ENCODE results near the gene PRKAG2. TPM values are rescaled to one million over a fixed set of nuclear protein-coding genes. Genes with fewer than 3 reads are reported as not detected.

Gene PRKAG2
- total RNA-seq, 1 donor from 2014 or later: 17.9 TPM

DNA sequence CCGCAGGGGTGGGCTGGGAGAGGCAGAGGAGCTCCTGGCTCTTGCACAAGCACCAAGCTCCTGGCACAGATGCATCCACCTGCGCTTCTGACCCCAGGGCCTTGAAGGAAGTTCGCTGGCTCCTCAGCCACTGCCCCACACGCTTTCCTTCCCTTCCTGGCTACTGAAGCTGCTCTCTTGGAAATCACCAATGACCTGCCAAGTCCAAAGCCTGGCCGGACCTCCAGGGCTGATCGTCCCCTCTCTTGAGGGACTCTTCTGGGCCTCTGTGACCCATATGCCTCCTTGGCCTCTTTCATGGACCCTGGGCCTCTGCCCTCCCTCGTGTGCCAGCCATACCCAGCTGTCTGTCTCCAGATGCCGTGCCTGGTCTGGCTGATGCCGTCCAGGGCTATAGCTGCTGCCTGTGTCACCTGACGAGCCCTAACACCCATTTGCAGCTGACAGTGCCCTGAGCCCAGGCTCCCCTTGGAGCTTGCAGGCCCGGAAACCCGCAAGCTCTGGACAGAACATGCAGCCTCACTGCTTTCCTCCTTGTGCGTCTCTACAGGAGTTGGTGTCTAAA lies 113.4 kb downstream of the PRKAG2 start:
- no peak overlapping the region for H3K4me3 Mint-ChIP-seq
- H3K27me3 Mint-ChIP-seq: peaks cover 17% of the 10 kb centered on the region
- TF ChIP-seq, protein P1, sequence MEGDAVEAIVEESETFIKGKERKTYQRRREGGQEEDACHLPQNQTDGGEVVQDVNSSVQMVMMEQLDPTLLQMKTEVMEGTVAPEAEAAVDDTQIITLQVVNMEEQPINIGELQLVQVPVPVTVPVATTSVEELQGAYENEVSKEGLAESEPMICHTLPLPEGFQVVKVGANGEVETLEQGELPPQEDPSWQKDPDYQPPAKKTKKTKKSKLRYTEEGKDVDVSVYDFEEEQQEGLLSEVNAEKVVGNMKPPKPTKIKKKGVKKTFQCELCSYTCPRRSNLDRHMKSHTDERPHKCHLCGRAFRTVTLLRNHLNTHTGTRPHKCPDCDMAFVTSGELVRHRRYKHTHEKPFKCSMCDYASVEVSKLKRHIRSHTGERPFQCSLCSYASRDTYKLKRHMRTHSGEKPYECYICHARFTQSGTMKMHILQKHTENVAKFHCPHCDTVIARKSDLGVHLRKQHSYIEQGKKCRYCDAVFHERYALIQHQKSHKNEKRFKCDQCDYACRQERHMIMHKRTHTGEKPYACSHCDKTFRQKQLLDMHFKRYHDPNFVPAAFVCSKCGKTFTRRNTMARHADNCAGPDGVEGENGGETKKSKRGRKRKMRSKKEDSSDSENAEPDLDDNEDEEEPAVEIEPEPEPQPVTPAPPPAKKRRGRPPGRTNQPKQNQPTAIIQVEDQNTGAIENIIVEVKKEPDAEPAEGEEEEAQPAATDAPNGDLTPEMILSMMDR (conservative IDR thresholded peaks at IDR 0.05): no peak
- H3K36me3 Mint-ChIP-seq: no peaks in the 10 kb centered on the region
- no peak for DNase-seq (ENCODE audit: extremely low spot score, unreplicated experiment)
- no peak overlapping the region for H3K27ac Mint-ChIP-seq
- peaks cover 13% of the 10 kb centered on the region for H3K4me1 Mint-ChIP-seq (ENCODE audit: unreplicated experiment)
- no peaks in the 10 kb centered on the region for H3K9me3 Mint-ChIP-seq

DNA sequence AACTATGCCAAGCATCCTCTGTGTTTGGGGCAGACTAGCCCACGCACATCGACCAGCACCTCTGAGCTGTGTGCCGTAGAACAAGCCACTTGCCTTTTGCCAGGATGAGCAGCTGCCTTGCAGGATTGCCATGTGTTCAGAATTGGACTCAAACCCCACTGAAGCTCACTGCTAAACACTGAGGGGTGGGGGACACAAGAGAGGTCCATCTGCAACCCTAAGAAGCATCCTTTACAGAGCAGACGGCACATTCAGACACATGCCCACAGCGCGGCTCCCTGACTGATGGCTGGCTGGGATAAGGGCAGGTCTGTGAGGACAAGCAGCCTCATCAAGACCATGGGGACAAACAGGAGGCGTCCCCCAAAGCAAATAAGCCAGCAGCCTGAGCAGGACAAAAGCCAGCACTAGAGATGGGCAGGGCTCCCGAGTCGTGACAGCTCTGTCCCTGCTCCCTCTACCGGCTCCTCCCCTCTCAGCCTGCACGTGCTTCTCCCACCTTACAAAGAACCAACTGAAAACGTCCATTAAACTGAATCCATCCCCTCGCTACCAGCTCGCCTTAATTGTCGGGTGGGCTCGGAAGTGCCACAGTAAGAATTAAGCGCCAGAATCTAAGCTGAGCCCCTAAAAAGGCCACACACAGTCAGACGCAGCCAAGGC lies 114.2 kb downstream of the PRKAG2 start:
- H3K36me3 Mint-ChIP-seq: no peaks in the 10 kb centered on the region

DNA sequence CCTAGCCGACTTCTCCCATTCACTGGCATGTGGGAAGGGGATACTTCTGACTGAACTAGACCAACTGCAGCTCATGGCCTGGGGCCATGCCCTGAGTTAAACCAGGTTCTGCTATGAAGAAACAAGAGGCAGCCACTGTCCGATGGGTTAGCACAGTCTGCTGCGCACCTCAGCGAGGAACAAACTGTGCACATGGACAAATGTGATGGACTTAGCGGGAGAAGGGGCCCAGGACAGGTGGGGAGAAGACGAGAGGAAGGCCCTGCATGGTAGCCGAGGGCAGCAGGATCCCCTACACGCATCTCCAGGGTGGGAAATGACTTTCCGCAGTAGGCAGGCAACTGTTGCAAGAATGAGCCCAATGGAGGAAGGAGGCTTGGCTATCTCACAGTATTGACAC lies 115.0 kb downstream of the PRKAG2 start:
- H3K27me3 Mint-ChIP-seq: peaks cover 17% of the 10 kb centered on the region
- no peak for DNase-seq (ENCODE audit: extremely low spot score, unreplicated experiment)
- H3K27ac Mint-ChIP-seq: peak overlapping the region; percentile 58
- TF ChIP-seq, protein P1 (conservative IDR thresholded peaks at IDR 0.05): no peak
- peaks cover 20% of the 10 kb centered on the region for H3K4me1 Mint-ChIP-seq (ENCODE audit: unreplicated experiment)
- H3K4me3 Mint-ChIP-seq: no peak overlapping the region
- H3K9me3 Mint-ChIP-seq: no peaks in the 10 kb centered on the region
- H3K36me3 Mint-ChIP-seq: no peaks in the 10 kb centered on the region

More for the DNA sequence above, 114.2 kb downstream of the PRKAG2 start:
- Mint-ChIP-seq H3K27me3 (peaks cover 17% of the 10 kb centered on the region), H3K27ac (no peak overlapping the region), H3K9me3 (no peaks in the 10 kb centered on the region), H3K4me3 (no peak overlapping the region), H3K4me1 (ENCODE audit: unreplicated experiment) (peaks cover 13% of the 10 kb centered on the region)
- DNase-seq (ENCODE audit: extremely low spot score, unreplicated experiment): no peak
- TF ChIP-seq, protein P1 (conservative IDR thresholded peaks at IDR 0.05): no peak

DNA sequence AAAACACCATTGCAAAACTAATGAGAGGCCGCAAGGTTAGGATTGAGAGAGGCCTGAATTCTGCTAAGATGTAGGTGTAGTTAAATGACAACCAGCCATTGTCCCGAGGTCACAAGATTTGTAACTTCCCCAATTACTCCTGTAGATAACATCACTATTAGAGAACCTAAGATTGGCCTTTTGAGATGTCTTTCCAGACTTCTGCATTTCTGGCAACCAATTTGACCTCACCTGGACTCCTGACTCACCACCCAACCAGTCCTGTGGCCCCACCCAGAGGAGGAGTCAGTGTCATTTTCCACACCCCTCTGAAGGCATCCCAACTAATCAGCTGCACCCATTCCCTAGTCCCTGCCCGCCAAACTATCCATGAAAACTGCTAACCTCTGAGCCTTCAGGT lies 115.7 kb downstream of the PRKAG2 start:
- Mint-ChIP-seq H3K9me3 (no peaks in the 10 kb centered on the region), H3K4me1 (ENCODE audit: unreplicated experiment) (peaks cover 26% of the 10 kb centered on the region), H3K27ac (peak overlapping the region; percentile 54), H3K4me3 (no peak overlapping the region), H3K36me3 (no peaks in the 10 kb centered on the region), H3K27me3 (peaks cover 17% of the 10 kb centered on the region)
- TF ChIP-seq, protein P1 (conservative IDR thresholded peaks at IDR 0.05): no peak
- DNase-seq (ENCODE audit: extremely low spot score, unreplicated experiment): no peak

DNA sequence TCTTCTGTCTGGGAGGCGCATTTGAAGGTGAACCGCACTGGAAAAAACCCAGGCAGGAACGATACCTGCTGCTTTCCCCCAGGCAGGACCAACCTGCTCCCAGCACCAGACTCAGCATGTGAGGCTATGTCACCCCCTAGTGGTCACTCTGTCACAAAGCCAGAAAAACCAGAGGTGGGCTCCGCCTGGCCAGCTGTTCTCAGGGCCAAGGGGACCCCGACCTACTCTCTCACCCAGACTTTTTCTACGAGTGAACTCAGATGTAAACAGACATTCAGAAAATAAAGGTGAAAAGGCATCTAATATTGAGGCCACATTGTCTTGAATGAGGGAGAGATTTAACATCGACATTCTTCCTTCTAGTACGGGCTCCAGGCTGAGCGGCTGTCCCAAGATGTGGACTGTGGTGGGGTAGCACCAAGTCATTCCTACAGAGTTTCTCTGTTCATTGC lies 117.3 kb downstream of the PRKAG2 start:
- Mint-ChIP-seq H3K4me1 (ENCODE audit: unreplicated experiment) (peaks cover 31% of the 10 kb centered on the region), H3K27me3 (peaks cover 17% of the 10 kb centered on the region), H3K36me3 (no peaks in the 10 kb centered on the region), H3K27ac (peak overlapping the region; percentile 65), H3K4me3 (no peak overlapping the region), H3K9me3 (no peaks in the 10 kb centered on the region)
- TF ChIP-seq, protein P1 (conservative IDR thresholded peaks at IDR 0.05): peak; percentile 93
- no peak for DNase-seq (ENCODE audit: extremely low spot score, unreplicated experiment)

Measured in type B pancreatic cell (in vitro differentiated cells).